Measurements from ENCODE around the gene ZNF577. TPM values are rescaled to one million over a fixed set of nuclear protein-coding genes. Genes with fewer than 3 reads are reported as not detected.
"Not testable (repeated sequence)": the region's sequence is repeated elsewhere in the genome, so short reads cannot be mapped to it uniquely, and the experiment has no call there.

ZNF577 gene
- total RNA-seq (2014; rRNA removed; shearing (Covaris generic)), result 1.6 and 2.9 TPM in 2 replicates

- Histone ChIP-seq H3K27ac (no peak within 1 kb of the TSS), H3K4me3 (no peak within 1 kb of the TSS), H3K4me1 (replicated peaks) (no peaks in the 10 kb centered on the region), H3K9me3 (replicated peaks) (peaks cover 37% of the 10 kb centered on the region), H3K27me3 (replicated peaks) (no peaks in the 10 kb centered on the region), H3K36me3 (peaks cover 40% of the 10 kb centered on the region)
- DNase-seq (ENCODE audit: low read depth in 1 of 2, low spot score in 2 of 2), result no peak
Measured at GRCh38 chr19:51887522-51888498, at the start of gene ZNF577. Gene ZNF577 (minus strand): TSS chr19:51887951. CDS start chr19:51880382, 7,569 bp downstream.

DNA sequence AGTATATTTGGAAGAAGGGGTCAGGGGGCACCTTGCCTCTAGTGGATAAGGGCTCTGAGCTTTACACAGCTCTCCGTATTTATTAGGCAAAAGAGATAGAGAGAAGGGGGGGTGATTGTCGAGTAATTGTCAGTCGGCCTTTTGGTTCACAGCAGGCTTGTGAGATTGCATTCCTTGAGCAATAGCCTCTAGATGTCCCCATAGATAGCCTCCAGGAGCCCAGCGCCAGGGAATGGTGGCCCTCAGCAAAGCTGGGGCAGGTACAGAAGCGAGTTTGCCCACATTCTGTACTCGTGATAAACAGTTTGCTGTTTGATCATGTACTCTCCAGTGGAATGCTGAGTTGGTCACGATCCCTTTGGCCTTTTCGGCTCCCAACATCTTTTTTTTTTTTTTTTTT, 44.2 kb upstream of the ZNF577 start:
- Histone ChIP-seq H3K27me3 (replicated peaks) (no peaks in the 10 kb centered on the region), H3K27ac (no peak overlapping the region), H3K4me3 (no peak overlapping the region), H3K9me3 (replicated peaks) (peaks cover 4% of the 10 kb centered on the region), H3K36me3 (peaks cover 7% of the 10 kb centered on the region), H3K4me1 (replicated peaks) (no peaks in the 10 kb centered on the region)
- no peak for DNase-seq (ENCODE audit: low read depth in 1 of 2, low spot score in 2 of 2)

GRCh38 chr19:51927859-51928258, 40.1 kb upstream of the ZNF577 start:
- Histone ChIP-seq H3K4me1 (replicated peaks) (no peaks in the 10 kb centered on the region), H3K36me3 (peaks cover 7% of the 10 kb centered on the region; the same call in 1 of the 2 replicates), H3K4me3 (peak overlapping the region; percentile 53), H3K27ac (no peak overlapping the region), H3K27me3 (replicated peaks) (no peaks in the 10 kb centered on the region), H3K9me3 (replicated peaks) (peaks cover 8% of the 10 kb centered on the region)
- no peak for DNase-seq (ENCODE audit: low read depth in 1 of 2, low spot score in 2 of 2)

DNA sequence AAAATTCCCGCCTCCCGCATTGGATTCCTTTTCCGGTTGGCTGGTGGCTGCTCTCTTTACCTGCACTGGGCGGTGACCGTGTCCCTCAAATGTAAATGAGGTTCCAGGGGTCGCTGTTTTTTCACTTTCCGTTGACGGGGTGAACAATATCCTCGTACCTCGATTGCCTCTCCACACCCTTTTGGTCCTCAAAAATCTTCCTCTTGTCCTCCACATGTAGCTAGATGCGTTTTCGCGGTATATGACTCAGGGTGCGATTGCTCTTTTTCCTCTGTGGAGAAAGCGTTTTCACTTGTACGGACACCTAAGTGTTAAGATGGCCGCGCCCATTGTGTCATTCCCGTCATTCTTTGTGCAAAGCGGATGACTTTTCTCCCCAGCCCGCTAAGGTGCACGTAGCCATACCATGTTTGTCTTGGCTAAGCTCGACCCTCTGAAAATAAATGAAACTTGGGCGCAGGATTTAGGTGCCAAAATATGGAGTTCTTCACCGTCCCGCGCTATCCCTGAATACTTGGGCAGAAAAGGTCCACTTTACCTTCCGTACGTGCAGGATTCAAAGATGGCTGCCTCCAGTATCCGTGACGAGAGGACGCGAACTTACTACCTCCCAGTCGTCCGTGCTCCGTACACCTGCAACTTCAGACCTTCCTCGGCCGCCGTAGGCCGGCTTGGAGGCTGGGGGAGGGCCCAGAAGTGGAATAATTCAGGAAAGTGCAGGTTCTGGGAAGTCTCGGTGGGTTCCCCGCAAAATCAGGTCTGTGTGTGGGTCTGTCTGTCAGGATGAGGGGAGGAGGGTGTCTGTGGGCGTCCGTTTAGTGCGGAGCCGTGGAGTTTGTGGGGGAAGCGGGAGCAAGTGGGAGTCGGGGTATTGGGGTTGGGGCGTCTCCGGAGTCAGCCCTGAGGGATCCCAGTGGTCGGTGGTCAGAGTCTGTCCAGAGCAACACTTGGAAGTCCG, 39.3 kb upstream of the ZNF577 start, which contains the start of gene ZNF613:
ZNF613 (plus strand) TSS at position 689 of the 958 bp plus-strand sequence. CDS start 8,749 bp downstream, outside the sequence.
- no peaks in the 10 kb centered on the region for H3K27me3 ChIP-seq (replicated peaks)
- DNase-seq (ENCODE audit: low read depth in 1 of 2, low spot score in 2 of 2), result peak; percentile 76 to 85

DNA sequence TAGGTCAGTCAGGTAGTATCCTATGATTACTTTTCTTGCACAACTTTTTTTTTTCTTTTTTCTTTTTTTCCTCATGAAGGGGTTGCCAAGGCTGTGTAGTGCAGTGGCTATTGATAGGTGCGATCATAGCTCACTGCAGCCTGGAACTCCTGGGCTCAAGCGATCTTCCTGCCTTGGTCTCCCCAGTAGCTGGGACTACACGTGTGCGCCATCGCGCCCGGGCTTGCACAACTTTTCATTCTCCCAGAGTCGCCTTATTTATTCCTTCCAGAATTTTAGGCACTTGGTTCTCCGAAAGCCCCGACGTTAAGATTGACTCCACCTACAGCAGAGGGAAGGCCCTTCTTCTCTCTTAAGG, 38.7 kb upstream of the ZNF577 start:
- peak overlapping the region; percentile 53 for H3K4me3 ChIP-seq
- no peak overlapping the region for H3K27ac ChIP-seq
- no peaks in the 10 kb centered on the region for H3K4me1 ChIP-seq (replicated peaks)
- peaks cover 7% of the 10 kb centered on the region; the same call in 1 of the 2 replicates for H3K36me3 ChIP-seq
- DNase-seq (ENCODE audit: low read depth in 1 of 2, low spot score in 2 of 2), result no peak
- peaks cover 18% of the 10 kb centered on the region for H3K9me3 ChIP-seq (replicated peaks)
- no peaks in the 10 kb centered on the region for H3K27me3 ChIP-seq (replicated peaks)

More for the DNA sequence above, 39.3 kb upstream of the ZNF577 start, which contains the start of gene ZNF613:
- Histone ChIP-seq H3K36me3 (peaks cover 7% of the 10 kb centered on the region; the same call in 1 of the 2 replicates), H3K9me3 (replicated peaks) (peaks cover 16% of the 10 kb centered on the region), H3K4me3 (peak within 1 kb of the TSS; percentile 53), H3K27ac (no peak within 1 kb of the TSS), H3K4me1 (replicated peaks) (no peaks in the 10 kb centered on the region)

DNA sequence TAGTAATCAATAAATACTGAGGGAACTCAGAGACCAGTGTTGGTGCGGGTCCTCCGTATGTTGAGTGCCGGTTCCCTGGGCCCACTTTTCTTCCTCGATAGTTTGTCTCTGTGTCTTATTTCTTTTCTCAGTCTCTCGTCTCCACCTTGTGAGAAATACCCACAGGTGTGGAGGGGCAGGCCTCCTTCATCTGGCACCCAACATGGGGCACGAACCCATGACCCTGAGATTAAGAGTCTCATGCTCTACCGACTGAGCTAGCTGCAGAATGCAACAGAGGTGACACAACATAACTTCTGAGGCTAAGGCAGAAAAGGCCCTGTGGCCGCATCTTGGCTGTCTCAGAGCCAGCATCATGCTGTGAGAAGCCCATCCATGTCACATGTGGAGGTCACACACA, 34.2 kb upstream of the ZNF577 start:
- Histone ChIP-seq H3K4me1 (replicated peaks) (no peaks in the 10 kb centered on the region), H3K27me3 (replicated peaks) (no peaks in the 10 kb centered on the region), H3K9me3 (replicated peaks) (peaks cover 23% of the 10 kb centered on the region), H3K4me3 (no peak overlapping the region), H3K36me3 (no peaks in the 10 kb centered on the region), H3K27ac (no peak overlapping the region)
- no peak for DNase-seq (ENCODE audit: low read depth in 1 of 2, low spot score in 2 of 2)

GRCh38 chr19:51919606-51920005, 31.9 kb upstream of the ZNF577 start:
- Histone ChIP-seq H3K4me3 (no peak overlapping the region), H3K27me3 (replicated peaks) (no peaks in the 10 kb centered on the region), H3K27ac (no peak overlapping the region), H3K36me3 (no peaks in the 10 kb centered on the region), H3K9me3 (replicated peaks) (peaks cover 35% of the 10 kb centered on the region), H3K4me1 (replicated peaks) (no peaks in the 10 kb centered on the region)
- no peak for DNase-seq (ENCODE audit: low read depth in 1 of 2, low spot score in 2 of 2)

GRCh38 chr19:51916167-51916566, 28.4 kb upstream of the ZNF577 start:
- Histone ChIP-seq H3K27me3 (replicated peaks) (no peaks in the 10 kb centered on the region), H3K4me1 (replicated peaks) (no peaks in the 10 kb centered on the region), H3K9me3 (replicated peaks) (peaks cover 30% of the 10 kb centered on the region), H3K27ac (no peak overlapping the region), H3K36me3 (no peaks in the 10 kb centered on the region), H3K4me3 (no peak overlapping the region)
- DNase-seq (ENCODE audit: low read depth in 1 of 2, low spot score in 2 of 2), result no peak

DNA sequence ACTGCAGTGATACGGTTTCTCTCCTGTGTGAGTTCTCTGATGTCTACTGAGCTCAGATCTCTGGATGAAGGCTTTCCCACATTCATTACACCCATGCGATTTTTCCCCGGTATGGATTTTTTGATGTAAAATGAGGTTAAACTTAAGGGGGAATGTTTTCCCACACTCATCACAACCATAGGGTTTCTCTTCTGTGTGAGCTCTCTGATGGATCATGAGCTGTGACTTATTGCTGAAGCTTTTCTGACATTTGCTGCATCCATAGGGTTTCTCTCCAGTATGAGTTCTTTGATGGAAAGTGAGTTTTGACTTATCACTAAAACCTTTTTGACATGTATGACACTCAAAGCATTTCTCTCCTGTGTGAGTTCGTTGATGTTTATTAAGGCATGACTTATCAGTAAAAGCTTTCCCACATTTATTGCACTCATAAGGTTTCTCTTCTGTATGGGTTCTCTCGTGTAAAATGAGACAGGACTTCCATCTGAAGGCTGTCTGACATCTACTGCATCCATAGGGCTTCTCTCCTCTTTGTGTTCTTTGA, 27.6 kb upstream of the ZNF577 start:
- H3K36me3 ChIP-seq, result no peaks in the 10 kb centered on the region
- DNase-seq (ENCODE audit: low read depth in 1 of 2, low spot score in 2 of 2), result no peak

GRCh38 chr19:51907981-51908380, 20.2 kb upstream of the ZNF577 start:
- not testable (repeated sequence) for DNase-seq (ENCODE audit: low read depth in 1 of 2, low spot score in 2 of 2); H3K36me3 ChIP-seq; H3K4me1 ChIP-seq (replicated peaks); H3K27me3 ChIP-seq (replicated peaks); H3K9me3 ChIP-seq (replicated peaks); H3K27ac ChIP-seq; H3K4me3 ChIP-seq

More for the DNA sequence above, 27.6 kb upstream of the ZNF577 start:
- Histone ChIP-seq H3K27me3 (replicated peaks) (no peaks in the 10 kb centered on the region), H3K4me3 (no peak overlapping the region), H3K9me3 (replicated peaks) (peaks cover 28% of the 10 kb centered on the region), H3K27ac (no peak overlapping the region), H3K4me1 (replicated peaks) (no peaks in the 10 kb centered on the region)

DNA sequence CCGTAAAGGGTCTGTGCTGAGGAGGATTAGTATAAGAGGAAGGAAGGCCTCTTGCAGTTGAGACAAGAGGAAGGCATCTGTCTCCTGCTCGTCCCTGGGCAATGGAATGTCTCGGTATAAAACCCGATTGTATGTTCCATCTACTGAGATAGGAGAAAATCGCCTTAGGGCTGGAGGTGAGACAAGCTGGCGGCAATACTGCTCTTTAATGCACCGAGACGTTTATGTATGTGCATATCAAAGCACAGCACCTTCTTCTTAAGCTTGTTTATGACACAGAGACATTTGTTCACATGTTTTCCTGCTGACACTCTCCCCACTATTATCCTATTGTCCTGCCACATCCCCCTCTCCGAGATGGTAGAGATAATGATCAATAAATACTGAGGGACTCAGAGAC, 18.4 kb upstream of the ZNF577 start:
- H3K4me1 ChIP-seq (replicated peaks); H3K36me3 ChIP-seq; H3K9me3 ChIP-seq (replicated peaks); H3K4me3 ChIP-seq; DNase-seq (ENCODE audit: low read depth in 1 of 2, low spot score in 2 of 2); H3K27me3 ChIP-seq (replicated peaks); H3K27ac ChIP-seq: not testable (repeated sequence)

DNA sequence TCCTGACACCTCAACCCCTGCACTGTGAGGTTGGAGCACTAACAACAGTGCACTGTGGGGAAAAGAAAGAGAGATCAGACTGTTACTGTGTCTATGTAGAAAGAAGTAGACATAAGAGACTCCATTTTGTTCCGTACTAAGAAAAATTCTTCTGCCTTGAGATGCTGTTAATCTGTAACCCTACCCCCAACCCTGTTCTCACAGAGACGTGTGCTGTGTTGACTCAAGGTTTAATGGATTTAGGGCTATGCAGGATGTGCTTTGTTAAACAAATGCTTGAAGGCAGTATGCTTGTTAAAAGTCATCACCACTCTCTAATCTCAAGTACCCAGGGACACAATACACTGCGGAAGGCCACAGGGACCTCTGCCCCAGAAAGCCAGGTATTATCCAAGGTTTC, 17.9 kb upstream of the ZNF577 start:
- not testable (repeated sequence) for DNase-seq (ENCODE audit: low read depth in 1 of 2, low spot score in 2 of 2); H3K27ac ChIP-seq; H3K9me3 ChIP-seq (replicated peaks); H3K36me3 ChIP-seq; H3K4me1 ChIP-seq (replicated peaks); H3K27me3 ChIP-seq (replicated peaks); H3K4me3 ChIP-seq

DNA sequence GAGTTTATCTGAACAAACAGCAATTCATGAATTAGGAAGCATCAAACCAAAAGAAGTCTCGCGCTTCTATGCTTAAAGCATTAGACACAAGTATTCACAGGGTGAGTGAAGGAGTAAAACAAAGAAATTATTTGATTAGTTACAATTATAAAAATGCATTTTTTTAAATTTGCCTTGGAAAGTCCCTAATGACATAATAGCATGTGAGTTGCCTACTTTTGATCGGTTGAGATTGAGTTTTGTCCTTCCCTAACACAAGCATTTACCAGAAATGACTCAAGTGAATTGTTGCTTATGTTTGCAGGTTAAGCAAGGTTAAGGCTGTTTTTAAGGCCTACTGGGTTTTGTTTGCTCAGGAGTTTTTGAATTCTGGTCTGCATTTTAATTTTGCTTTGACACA, 17.5 kb upstream of the ZNF577 start:
- Histone ChIP-seq H3K4me1 (replicated peaks) (no peaks in the 10 kb centered on the region), H3K27me3 (replicated peaks) (no peaks in the 10 kb centered on the region), H3K27ac (no peak overlapping the region), H3K4me3 (no peak overlapping the region), H3K36me3 (peaks cover 6% of the 10 kb centered on the region), H3K9me3 (replicated peaks) (peaks cover 8% of the 10 kb centered on the region)
- DNase-seq (ENCODE audit: low read depth in 1 of 2, low spot score in 2 of 2), result no peak

Measured in SJSA1 (cell line).